Lower leg skin (tissue), 3 donors: ENCODE results near the gene BBS9.

Experiments used
- POLR2A ChIP-seq, 2 donors: fragments of 450-650 bp; IDR thresholded peaks; one replicate each; pipeline ENCODE4 v1.6.1; 2016 to 2017; ENCODE audit warnings: antibody characterized with exemption in 2 of 2, mild to moderate bottlenecking in 1 of 2, moderate library complexity in 1 of 2
- TF ChIP-seq, protein P1 (sequence below), 3 donors: fragments of 450-650 bp; IDR thresholded peaks; one replicate each; pipeline ENCODE4 v1.5.1; 2016; ENCODE audit warnings: antibody characterized with exemption in 3 of 3, mild to moderate bottlenecking in 3 of 3, moderate library complexity in 2 of 3

DNA sequence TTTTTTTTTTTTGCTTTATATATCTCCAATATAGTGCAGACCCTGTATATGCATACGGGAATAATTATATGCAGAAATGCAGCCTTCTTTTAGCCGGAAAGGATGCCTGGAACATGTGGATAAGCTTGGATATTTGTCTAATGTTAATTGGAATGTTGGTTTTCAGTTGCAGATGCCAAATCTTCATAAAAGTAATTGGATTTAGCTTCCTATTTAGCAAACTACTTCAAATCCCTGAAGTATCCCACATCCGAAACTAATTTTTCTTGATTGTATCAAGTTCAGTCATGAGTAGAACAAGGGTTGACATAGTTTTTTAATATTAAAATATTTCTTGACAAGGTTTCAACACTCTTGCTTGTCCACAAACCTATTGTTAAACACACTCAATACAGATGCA, 281.7 kb downstream of the BBS9 start:
- TF ChIP-seq, protein P1, sequence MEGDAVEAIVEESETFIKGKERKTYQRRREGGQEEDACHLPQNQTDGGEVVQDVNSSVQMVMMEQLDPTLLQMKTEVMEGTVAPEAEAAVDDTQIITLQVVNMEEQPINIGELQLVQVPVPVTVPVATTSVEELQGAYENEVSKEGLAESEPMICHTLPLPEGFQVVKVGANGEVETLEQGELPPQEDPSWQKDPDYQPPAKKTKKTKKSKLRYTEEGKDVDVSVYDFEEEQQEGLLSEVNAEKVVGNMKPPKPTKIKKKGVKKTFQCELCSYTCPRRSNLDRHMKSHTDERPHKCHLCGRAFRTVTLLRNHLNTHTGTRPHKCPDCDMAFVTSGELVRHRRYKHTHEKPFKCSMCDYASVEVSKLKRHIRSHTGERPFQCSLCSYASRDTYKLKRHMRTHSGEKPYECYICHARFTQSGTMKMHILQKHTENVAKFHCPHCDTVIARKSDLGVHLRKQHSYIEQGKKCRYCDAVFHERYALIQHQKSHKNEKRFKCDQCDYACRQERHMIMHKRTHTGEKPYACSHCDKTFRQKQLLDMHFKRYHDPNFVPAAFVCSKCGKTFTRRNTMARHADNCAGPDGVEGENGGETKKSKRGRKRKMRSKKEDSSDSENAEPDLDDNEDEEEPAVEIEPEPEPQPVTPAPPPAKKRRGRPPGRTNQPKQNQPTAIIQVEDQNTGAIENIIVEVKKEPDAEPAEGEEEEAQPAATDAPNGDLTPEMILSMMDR (IDR thresholded peaks at IDR 0.05): no peak
- no peak for TF ChIP-seq POLR2A (IDR thresholded peaks at IDR 0.05)
